G401 (cell line): ENCODE data around the gene RUNDC1. TPM values are rescaled to one million over a fixed set of nuclear protein-coding genes. Genes with fewer than 3 reads are reported as not detected.
"Not testable (repeated sequence)": the region's sequence is repeated elsewhere in the genome, so short reads cannot be mapped to it uniquely, and the experiment has no call there.

Experiments used
- DNase-seq: peaks from one replicate; pipeline ENCODE4 v3.0.0-alpha.2; 2015; ENCODE audit warnings: low spot score
- in situ Hi-C: cut with HindIII; loops from 2 replicates; pipeline ENCODE4 v1.10.0; 2016; ENCODE audit warnings: low sequenced_read_pairs, mixed read lengths
- total RNA-seq: library from RNA; depleted of rRNA; stranded (reverse); fragments of >200 nt; shearing (Covaris generic); gene quantifications from 2 replicates; pipeline ENCODE4 v1.2.3, GENCODE V29; 2014

RUNDC1 gene
- total RNA-seq, 1 experiment from 2014 or later: 7.2 TPM

DNA sequence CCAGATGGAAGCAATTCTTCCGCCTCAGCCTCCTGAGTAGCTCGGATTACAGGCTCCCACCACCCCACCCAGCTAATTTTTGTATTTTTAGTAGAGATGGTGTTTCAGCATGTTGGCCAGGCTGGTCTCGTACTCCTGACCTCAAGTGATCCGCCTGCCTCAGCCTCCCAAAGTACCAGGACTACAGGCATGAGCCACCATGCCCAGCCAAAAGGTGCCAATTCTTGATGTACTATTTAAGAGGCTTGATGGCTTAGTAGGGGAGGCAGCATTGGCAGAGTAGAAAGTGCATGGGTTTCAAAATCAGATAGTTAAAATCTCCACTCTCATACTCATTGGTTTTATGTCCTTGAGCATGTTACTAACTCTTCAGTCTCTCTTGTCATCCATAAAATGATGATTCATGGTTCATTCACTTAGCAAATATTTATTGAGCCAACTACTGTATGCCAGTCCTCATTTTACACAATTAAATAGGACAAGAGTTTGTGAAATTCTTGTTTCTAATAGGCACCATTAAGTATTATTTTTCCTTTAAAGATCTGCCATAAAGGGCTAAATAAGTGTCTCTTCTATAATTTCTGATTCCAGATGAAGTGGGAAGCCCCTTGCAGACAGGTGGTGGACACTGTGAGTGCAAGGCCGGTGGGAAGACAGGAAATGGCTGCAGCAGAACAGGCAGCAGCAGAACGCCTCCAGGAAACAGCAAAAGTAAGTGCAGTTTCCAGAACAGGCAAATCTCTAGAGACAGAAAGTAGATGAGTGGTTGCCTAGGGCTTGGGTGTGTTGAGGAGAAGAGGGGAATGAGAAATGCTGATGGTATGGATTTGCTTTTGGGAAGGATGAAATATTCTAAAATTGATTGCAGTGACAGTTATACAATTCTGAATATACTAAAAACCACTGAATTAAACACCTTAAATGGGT lies 9.6 kb downstream of the RUNDC1 start:
- no peak for DNase-seq
- in situ Hi-C loops: no loop called here

DNA sequence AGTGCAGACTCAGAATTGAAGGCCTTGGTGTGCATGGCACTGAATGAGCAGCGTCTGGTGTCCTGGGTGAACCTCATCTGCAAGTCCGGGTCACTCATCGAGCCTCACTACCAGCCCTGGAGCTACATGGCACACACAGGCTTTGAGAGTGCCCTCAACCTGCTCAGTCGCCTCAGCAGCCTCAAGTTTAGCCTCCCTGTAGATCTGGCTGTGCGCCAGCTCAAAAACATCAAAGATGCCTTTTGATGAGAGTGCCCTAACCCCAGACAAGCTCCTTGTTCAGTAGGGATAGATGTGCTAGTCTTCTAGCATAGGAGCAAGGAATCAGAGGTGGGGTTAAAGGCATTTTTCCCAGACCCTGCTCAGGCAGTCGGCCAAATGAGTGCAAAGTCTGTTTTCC lies 11.1 kb downstream of the RUNDC1 start:
- no peak for DNase-seq

DNA sequence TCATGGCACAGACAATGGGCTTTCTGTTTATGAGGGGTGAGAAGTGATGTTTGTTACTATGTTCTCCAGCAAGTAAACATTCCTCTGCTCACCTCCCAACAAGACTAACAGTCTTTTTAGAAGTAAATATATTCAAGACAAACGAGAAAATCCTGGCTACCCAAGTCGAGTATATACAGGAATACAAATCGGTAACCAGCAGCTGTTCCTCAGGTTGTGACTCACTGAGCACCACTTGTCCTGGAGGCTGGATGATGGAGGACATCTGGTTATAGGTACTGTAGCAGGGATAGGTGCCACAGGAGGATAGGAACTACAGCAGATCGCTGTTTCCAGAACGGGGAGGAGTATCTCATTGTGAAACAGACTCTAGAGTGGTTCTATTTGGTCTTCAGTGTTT lies 12.5 kb downstream of the RUNDC1 start:
- DNase-seq: no peak
- in situ Hi-C loops: no loop called here

More for the DNA sequence above, 11.1 kb downstream of the RUNDC1 start:
- in situ Hi-C loops: no loop called here

DNA sequence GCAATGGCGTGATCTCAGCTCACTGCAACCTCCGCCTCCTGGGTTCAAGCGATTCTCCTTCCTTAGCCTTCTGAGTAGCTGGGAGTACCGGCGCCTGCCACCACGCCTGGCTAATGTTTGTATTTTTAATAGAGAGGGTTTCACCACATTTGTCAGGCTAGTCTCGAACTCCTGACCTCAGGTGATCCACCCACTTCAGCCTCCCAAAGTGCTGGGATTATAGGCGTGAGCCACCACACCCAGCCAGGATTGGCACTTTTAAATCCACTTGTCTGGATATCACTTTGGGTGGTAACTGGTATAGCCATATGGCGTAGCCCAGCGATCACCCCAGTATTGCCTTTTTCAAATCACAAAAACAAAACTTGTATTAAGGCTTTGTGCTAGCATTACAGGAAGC lies 13.5 kb downstream of the RUNDC1 start:
- in situ Hi-C loops: not testable (repeated sequence)

DNA sequence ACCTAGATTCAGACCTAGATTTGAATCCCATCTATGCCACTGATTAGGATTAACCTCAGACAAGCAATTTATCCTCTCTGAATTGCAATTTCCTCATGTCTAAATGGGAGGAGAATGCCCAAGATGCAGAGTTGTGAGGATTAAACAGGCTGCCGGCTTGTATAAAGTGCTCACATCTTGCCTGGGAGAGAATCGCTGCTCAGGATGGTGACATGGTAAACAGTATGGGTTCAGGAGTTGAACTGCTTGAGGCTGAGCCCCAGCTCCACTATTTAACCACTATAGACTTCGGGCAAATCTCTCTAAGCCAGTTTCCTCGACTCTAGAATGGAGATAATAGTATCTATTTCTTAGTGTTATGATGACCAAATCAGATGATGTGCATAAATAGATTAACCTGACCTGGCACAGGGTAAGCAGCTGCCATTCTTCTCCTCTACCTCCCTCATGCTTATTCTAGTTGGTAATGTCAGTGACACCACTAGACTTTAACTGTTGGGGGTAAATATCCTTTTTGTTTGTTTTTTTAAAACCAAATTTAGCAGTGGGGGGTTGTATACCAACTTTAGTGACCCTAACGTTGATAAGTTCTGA lies 17.1 kb downstream of the RUNDC1 start:
- no peak for DNase-seq
- in situ Hi-C loops: no loop called here

More for the DNA sequence above, 13.5 kb downstream of the RUNDC1 start:
- not testable (repeated sequence) for DNase-seq

DNA sequence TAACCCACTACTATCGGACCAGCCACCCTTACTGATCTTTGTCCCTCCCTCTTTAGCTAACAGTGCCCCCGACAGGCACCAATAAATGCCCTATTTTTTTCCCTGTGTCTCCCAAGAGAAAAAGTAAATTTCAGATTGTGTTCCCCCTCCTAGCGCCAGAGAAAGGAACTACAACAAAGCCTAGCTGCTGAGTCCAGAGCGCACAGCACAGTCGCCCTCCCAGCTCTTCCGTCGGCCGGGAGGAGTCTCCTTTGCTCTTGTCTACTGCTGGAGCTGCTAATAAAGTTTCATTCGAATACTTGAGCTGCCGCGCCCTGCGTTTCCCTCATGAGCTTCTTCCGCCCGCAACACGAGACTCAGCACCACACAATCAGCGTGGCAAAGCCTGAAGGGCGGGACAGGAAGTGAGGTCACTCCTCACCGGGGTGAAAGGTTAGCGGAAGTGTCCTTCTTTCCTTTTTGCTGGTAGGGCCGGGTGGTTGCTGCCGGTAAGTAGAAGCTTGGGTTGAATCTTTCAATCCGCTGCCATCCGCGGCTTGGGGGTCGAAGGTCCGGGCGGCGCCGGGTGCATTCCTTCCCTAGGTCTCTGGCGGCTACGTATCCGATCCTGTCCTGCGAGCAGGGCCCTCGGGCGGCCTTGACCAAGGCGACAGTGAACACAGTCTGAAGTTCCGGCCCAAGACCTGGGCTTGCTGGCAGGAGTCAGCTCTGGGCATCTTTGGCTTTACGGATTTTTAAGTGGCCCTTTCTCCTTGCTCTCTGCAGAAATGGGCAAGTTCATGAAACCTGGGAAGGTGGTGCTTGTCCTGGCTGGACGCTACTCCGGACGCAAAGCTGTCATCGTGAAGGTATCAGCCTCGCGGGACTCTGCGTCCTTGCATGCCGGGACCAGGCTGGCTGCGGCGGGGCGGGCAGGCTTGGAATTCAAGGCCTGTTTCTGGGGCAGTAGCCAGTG lies 17.9 kb downstream of the RUNDC1 start, which contains the start of gene RPL27:
RPL27 (plus strand) TSS at position 436 of the 955 bp plus-strand sequence; CDS start at position 768, 332 bp downstream.
- in situ Hi-C loops: no loop called here
- peak; percentile 100 for DNase-seq

DNA sequence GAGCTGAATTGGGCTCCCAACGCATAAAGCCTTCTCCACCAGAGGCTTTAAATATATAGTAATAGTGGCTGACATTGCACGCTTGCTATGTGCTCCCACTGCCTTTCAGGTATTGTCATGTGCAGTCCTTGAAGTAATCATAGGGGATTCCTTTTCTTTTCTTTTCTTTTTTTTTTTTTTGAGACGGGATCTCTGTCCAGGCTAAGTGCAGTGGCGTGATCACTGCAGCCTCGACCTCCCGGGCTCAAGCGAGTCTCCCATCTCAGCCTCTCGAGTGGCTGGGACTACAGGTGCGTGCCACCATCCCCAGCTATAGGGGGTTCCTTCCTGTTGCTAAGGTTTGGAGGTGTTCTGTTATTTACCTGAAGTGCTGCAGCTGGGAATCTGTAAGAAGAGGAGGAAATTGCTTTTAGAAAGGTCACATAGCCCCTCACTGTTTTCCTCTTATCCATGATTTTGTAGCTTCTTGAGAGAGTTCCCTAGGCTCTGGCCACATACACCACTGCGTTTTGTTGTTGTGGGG lies 18.7 kb downstream of the RUNDC1 start:
- in situ Hi-C loops: no loop called here
- DNase-seq: no peak

DNA sequence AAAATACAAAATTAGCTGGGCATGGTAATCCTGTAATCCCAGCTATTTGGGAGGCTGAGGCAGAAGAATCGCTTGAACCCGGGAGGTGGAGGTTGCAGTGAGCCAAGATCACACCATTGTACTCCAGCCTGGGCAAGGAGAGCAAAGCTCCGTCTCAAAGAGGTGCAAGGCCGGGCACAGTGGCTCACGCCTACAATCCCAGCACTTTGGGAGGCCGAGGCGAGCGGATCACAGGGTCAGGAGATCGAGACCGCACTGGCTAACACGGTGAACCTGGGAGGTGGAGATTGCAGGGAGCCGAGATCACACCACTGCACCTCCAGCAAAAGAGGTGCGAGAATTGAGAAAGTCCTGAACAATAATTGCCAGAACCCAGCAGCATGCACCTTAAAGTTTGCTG lies 20.5 kb downstream of the RUNDC1 start:
- in situ Hi-C loops, DNase-seq: not testable (repeated sequence)

DNA sequence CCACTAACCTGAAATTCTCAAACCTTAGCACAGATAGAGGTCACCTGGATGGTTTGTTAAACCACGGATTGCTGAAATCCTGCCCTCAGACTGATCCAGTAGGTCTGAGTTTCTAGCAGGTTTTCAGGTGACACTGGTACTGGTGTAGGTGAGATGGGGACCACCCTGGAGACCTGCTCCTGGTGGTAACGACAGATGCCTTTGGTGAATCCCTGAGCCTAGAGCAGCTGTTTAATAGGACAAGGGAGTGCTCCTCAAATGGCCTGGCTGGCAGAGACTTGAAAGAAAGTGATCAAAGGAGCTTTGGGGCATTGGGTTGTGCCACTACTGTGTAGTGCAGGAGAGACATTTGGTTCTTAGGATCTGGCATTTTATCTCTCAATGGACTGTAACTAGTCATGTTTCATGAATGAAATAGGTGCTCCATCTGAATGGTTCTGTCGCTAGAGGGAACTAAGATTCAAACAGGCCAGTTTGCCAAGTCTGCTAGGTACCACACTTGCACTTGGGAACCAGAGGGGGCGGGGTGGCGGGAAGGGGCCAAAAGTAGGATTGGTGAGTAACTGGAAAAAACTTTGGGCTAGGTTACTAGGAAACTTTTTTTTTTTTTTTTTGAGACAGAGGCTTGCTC lies 23.3 kb downstream of the RUNDC1 start:
- DNase-seq: peak; percentile 54
- in situ Hi-C loops: no loop called here

DNA sequence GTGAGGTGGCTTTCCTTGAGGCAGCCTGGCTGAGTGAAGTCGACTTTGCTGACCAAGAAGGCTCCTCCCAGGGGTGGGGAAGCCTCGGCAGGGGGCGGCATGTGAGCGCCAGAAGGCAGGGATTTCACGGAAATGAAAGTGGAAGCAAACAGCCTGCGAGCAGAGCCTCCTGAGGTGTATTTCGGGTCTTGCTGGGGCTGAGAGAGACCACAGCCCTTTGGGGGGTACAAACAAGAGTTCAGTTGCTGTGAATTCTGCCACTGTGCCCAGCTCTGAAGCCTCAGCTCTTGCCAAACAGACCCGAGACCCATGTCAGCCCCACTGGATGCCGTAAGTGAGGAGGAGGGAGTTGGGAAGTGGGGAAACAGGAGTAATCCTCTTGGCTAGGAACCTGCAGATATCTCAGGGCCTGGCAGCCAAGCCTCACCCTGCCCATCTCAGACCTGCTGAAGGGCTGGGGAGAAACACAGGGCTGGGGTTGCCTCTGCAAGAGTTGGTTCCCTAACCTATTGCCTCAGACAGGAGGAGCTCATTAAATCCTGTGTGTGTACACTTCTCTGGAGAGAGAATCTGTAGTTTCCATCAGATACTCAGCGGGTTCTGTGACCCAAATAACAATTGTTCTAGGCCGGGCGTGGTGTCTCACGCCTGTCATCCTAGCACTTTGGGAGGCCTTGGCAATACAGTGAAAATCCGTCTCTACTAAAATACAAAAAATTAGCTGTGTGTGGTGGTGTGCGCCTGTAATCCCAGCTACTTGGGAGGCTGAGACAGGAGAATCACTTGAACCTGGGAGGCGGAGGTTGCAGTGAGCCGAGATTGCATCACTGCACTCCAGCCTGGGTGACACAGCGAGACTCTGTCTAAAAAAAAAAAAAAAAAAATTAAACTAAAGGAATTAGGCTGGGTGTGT lies 26.5 kb downstream of the RUNDC1 start, which contains the start of gene IFI35:
IFI35 (plus strand) TSS at position 146 of the 913 bp plus-strand sequence; CDS start at position 310, 164 bp downstream.
- in situ Hi-C loops: no loop called here
- DNase-seq: peak; percentile 47

DNA sequence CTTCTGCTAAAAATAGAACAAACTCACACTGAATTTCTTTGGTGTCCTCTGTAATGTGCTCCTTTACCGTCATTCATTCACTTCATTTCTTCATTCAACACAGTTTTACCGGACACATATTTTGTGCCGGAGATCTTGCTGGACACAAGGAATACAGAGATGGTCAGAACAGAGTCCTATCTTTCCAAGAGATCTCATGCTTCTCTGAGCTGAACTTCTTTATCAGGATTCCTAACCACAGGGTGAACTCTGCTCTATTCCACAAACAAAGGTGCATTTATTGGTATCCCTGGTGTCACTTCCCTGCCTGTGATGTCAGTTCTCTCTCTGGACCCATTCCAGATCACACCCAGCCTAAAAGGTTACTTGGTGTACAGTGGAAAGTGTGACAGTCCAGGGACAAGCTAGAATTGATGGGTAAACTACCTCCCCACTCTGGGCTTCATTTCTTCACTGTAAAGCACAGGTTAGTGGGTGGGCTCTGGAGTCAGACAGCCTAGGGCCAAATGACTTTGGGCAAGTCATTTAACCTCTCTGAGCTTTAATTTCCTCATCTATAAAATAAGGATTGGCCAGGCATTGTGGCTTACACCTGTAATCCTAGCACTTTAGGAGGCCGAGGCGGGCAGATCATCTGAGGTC lies 30.4 kb downstream of the RUNDC1 start:
- in situ Hi-C loops: no loop called here
- no peak for DNase-seq

DNA sequence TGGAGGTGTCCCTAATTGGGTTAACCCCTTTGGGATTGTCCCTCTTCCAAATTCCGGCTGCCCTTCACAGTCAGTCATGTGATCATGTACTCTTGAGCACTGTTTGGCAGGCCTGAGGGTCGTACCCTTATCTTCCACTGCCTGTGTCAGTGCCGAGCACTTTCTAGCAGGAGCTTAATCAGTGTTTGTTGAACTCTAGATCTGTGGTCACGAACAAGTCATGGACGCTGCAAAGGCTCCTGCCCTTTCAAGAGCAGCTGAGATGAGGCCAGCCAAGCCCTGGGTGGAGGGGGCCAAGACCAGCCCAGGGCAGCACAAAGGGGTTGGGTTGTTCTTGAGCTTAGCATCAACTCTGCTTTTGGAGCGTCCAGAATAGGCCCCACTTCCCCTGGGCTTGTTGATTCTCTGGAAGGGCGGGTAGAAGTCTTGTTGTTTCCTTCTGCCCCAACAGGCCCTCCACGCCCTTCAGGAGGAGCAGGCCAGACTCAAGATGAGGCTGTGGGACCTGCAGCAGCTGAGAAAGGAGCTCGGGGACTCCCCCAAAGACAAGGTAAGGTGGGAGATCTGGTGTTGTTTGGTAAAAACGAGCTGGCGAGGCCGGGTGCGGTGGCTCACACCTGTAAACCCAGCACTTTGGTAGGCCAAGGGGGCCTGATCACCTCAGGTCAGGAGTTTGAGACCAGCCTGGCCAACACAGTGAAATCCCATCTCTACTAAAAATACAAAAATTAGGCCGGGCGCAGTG lies 31.5 kb downstream of the RUNDC1 start:
- in situ Hi-C loops: no loop called here
- DNase-seq: no peak

DNA sequence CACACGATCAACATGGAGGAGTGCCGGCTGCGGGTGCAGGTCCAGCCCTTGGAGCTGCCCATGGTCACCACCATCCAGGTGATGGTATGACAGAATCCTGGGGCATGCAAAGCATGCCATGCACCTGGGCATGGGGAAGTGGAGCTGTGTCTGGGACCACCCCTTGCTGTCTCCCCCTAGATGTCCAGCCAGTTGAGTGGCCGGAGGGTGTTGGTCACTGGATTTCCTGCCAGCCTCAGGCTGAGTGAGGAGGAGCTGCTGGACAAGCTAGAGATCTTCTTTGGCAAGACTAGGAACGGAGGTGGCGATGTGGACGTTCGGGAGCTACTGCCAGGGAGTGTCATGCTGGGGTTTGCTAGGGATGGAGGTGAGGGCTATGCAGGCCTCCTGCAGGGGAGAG lies 32.9 kb downstream of the RUNDC1 start:
- in situ Hi-C loops: no loop called here
- DNase-seq: no peak

DNA sequence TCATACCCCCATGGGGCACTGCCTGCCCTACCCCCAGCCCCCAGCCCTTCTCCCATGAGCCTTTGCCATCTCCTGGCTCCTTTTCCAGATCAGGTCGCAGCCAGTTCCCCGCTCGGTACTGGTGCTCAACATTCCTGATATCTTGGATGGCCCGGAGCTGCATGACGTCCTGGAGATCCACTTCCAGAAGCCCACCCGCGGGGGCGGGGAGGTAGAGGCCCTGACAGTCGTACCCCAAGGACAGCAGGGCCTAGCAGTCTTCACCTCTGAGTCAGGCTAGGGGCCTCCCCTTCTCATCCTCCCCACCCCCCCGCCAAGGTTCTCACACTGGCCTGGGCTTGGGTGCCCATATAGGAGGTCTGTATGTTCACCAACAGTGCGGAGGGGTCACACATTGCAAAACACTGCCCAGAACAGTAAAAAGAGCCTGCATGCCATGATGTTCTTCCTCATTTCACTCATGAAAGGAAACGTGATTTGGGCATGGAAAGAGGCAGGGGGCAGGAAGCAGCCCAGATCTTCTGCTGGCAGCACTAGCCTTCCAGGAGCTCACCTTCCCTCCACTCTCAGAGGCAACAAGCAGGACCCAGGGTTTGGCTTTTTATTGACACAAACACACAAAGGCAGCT lies 33.8 kb downstream of the RUNDC1 start:
- in situ Hi-C loops: no loop called here
- no peak for DNase-seq

DNA sequence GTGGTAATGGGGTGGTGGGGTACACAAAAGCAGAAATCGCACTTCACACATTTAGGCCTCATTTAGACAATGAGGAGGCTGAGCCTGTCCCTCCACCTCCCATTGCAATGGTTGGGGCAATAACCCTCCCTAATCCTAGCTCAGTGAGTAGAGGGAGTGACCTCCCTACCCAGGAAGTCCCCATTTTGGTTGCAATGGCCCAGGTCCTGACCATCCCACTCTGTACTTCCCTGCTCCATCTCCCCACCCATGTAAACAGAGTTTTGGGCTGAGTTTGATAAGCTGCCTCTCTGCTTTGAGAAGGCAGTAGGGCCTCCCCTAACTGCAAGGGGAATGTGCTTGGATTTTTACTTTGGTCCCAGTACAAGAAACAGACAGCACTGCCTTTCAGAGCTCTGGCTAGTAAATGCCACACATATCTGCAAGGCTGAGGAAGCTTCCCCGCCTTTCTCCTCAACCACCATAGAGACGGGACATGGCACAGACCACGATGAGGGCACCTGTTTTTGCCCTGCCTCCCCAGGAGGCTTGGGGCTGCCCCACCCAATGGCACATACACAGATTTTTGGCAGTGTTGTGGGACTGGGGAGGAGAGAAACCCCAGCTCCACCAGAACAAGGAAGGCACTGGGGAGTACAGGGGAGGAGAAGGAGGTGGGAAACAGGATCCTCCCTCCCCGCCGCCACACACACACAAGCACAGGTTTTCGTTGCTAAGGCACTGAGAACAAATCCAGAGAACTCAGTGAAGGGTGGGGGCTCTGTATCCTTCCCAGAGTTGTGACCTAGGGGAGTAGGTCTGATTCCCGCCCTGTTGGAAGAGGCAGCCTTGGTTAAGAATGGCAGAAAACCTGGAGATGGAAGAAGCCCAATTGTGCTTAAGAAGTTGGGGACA lies 34.5 kb downstream of the RUNDC1 start:
- in situ Hi-C loops: no loop called here
- no peak for DNase-seq
